Suprapubic skin (tissue), 4 donors: ENCODE results near the gene C14orf93.

Experiments
- EP300 ChIP-seq: sonication (generic); formaldehyde crosslinking; IDR thresholded peaks from one replicate; pipeline ENCODE4 v1.6.1; 2017; ENCODE audit warnings: antibody characterized with exemption
- POLR2A ChIP-seq, 2 donors: fragments of 450-650 bp; IDR thresholded peaks; one replicate each; pipeline ENCODE4 v1.6.1; 2017; ENCODE audit warnings: antibody characterized with exemption in 2 of 2, mild to moderate bottlenecking in 2 of 2, moderate library complexity in 2 of 2
- POLR2AphosphoS5 ChIP-seq, 3 donors: sonication (generic); formaldehyde crosslinking; IDR thresholded peaks; one replicate each; pipeline ENCODE4 v1.6.1; 2017; ENCODE audit warnings: antibody characterized with exemption in 3 of 3
- TF ChIP-seq, protein P1 (sequence below), 2 donors: fragments of 200-600 bp in 1 of 2; fragments of 450-650 bp in 1 of 2; sonication (generic) in 1 of 2; IDR thresholded peaks; one replicate each; pipeline ENCODE4 v1.5.1; 2016 to 2019; ENCODE audit warnings: antibody characterized with exemption in 2 of 2, mild to moderate bottlenecking in 1 of 2, moderate library complexity in 1 of 2

DNA sequence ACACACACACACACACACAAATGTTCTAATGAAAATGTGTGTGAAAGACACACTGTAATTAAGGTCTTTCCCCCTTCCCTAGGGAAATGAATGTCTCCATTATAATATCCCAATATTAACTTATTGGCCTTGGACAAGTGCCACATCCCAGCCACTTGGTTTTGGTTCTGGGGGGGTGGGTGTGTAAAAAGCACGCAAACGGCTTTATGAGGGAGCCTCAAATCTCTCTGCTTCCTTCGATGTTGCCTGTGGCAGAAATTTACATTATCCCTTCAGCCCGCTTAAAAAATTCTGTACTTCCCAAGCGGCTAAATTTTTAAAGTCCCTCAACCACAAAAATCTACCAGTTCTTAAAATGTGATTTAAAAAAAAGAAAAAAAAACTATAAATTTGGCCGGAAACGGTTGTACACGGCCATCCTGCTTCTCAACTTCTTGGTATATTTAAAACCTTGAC lies 432 bp downstream of the C14orf93 start:
- TF ChIP-seq POLR2A (IDR thresholded peaks at IDR 0.05) (no peak), EP300 (no peak), POLR2AphosphoS5 (IDR thresholded peaks at IDR 0.05) (no peak)
- TF ChIP-seq, protein P1, sequence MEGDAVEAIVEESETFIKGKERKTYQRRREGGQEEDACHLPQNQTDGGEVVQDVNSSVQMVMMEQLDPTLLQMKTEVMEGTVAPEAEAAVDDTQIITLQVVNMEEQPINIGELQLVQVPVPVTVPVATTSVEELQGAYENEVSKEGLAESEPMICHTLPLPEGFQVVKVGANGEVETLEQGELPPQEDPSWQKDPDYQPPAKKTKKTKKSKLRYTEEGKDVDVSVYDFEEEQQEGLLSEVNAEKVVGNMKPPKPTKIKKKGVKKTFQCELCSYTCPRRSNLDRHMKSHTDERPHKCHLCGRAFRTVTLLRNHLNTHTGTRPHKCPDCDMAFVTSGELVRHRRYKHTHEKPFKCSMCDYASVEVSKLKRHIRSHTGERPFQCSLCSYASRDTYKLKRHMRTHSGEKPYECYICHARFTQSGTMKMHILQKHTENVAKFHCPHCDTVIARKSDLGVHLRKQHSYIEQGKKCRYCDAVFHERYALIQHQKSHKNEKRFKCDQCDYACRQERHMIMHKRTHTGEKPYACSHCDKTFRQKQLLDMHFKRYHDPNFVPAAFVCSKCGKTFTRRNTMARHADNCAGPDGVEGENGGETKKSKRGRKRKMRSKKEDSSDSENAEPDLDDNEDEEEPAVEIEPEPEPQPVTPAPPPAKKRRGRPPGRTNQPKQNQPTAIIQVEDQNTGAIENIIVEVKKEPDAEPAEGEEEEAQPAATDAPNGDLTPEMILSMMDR (IDR thresholded peaks at IDR 0.05), result no peak
